ENCODE data around the gene CYRIA.

The CYRIA gene

GRCh38 chr2:16665748-16666448 is at the start of gene CYRIA:
Gene CYRIA, minus strand, starts transcription at chr2:16665834. Its CDS starts 77,715 bp downstream, at chr2:16588119.
- no peak for DNase-seq (ENCODE audit: low read depth in 2 of 2)

GRCh38 chr2:16713011-16713423 is 47.4 kb upstream of the CYRIA start:
- no peak for DNase-seq (ENCODE audit: low read depth in 2 of 2)

GRCh38 chr2:16709769-16710168 is 44.1 kb upstream of the CYRIA start:
- DNase-seq (ENCODE audit: low read depth in 2 of 2), result no peak

GRCh38 chr2:16708173-16708572 is 42.5 kb upstream of the CYRIA start:
- no peak for DNase-seq (ENCODE audit: low read depth in 2 of 2)

- no peak for DNase-seq (ENCODE audit: low read depth in 2 of 2)
Observed at GRCh38 chr2:16707014-16707623, 41.5 kb upstream of the CYRIA start.

GRCh38 chr2:16700551-16701259 is 35.1 kb upstream of the CYRIA start:
- DNase-seq (ENCODE audit: low read depth in 2 of 2), result no peak

- DNase-seq (ENCODE audit: low read depth in 2 of 2), result no peak
Observed at GRCh38 chr2:16693854-16694253, 28.2 kb upstream of the CYRIA start.

- DNase-seq (ENCODE audit: low read depth in 2 of 2), result no peak
Observed at GRCh38 chr2:16691261-16691660, 25.6 kb upstream of the CYRIA start.

- DNase-seq (ENCODE audit: low read depth in 2 of 2), result no peak
Observed at GRCh38 chr2:16687955-16688354, 22.3 kb upstream of the CYRIA start.

GRCh38 chr2:16687222-16687621 is 21.6 kb upstream of the CYRIA start:
- no peak for DNase-seq (ENCODE audit: low read depth in 2 of 2)

GRCh38 chr2:16686641-16687040 is 21.0 kb upstream of the CYRIA start:
- DNase-seq (ENCODE audit: low read depth in 2 of 2), result no peak

GRCh38 chr2:16685340-16685715 is 19.7 kb upstream of the CYRIA start:
- DNase-seq (ENCODE audit: low read depth in 2 of 2), result no peak

- DNase-seq (ENCODE audit: low read depth in 2 of 2), result no peak
Observed at GRCh38 chr2:16684676-16685339, 19.2 kb upstream of the CYRIA start.

- no peak for DNase-seq (ENCODE audit: low read depth in 2 of 2)
Observed at GRCh38 chr2:16683576-16683975, 17.9 kb upstream of the CYRIA start.

- no peak for DNase-seq (ENCODE audit: low read depth in 2 of 2)
Observed at GRCh38 chr2:16682431-16683118, 16.9 kb upstream of the CYRIA start.

GRCh38 chr2:16680781-16681180 is 15.1 kb upstream of the CYRIA start:
- DNase-seq (ENCODE audit: low read depth in 2 of 2), result no peak

- DNase-seq (ENCODE audit: low read depth in 2 of 2), result no peak
Observed at GRCh38 chr2:16680304-16680703, 14.7 kb upstream of the CYRIA start.

- no peak for DNase-seq (ENCODE audit: low read depth in 2 of 2)
Observed at GRCh38 chr2:16678964-16679363, 13.3 kb upstream of the CYRIA start.

- DNase-seq (ENCODE audit: low read depth in 2 of 2), result no peak
Observed at GRCh38 chr2:16677875-16678274, 12.2 kb upstream of the CYRIA start.

GRCh38 chr2:16675781-16676180 is 10.1 kb upstream of the CYRIA start:
- no peak for DNase-seq (ENCODE audit: low read depth in 2 of 2)

- DNase-seq (ENCODE audit: low read depth in 2 of 2), result no peak
Observed at GRCh38 chr2:16674154-16674553, 8.5 kb upstream of the CYRIA start.

- no peak for DNase-seq (ENCODE audit: low read depth in 2 of 2)
Observed at GRCh38 chr2:16671760-16672159, 6.1 kb upstream of the CYRIA start.
